ENCODE measurements around the gene VSTM2L.

The VSTM2L gene

GRCh38 chr20:37947943-37948342, 45.0 kb downstream of the VSTM2L start:
- no peaks in the 10 kb centered on the region for H3K36me3 ChIP-seq (ENCODE audit: insufficient read depth)
- no peak overlapping the region for H3K4me2 ChIP-seq
- no peak overlapping the region for H3K9ac ChIP-seq
- H3K27ac ChIP-seq: no peak overlapping the region
- TF ChIP-seq, protein P1, sequence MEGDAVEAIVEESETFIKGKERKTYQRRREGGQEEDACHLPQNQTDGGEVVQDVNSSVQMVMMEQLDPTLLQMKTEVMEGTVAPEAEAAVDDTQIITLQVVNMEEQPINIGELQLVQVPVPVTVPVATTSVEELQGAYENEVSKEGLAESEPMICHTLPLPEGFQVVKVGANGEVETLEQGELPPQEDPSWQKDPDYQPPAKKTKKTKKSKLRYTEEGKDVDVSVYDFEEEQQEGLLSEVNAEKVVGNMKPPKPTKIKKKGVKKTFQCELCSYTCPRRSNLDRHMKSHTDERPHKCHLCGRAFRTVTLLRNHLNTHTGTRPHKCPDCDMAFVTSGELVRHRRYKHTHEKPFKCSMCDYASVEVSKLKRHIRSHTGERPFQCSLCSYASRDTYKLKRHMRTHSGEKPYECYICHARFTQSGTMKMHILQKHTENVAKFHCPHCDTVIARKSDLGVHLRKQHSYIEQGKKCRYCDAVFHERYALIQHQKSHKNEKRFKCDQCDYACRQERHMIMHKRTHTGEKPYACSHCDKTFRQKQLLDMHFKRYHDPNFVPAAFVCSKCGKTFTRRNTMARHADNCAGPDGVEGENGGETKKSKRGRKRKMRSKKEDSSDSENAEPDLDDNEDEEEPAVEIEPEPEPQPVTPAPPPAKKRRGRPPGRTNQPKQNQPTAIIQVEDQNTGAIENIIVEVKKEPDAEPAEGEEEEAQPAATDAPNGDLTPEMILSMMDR (conservative IDR thresholded peaks at IDR 0.05; ENCODE audit: low read depth, low read length): no peak
- H3K27me3 ChIP-seq (ENCODE audit: insufficient read depth, low read depth): no peaks in the 10 kb centered on the region
- H3K4me1 ChIP-seq (ENCODE audit: low read depth, poor library complexity, severe bottlenecking): no peaks in the 10 kb centered on the region
- H2AFZ ChIP-seq (ENCODE audit: low read depth): no peak overlapping the region
- no peaks in the 10 kb centered on the region for H3K79me2 ChIP-seq (ENCODE audit: insufficient read depth, low read depth)
- H3K4me3 ChIP-seq (IDR thresholded peaks at IDR 0.05; ENCODE audit: insufficient read depth, low read depth, low read length): no peak overlapping the region
- no peaks in the 10 kb centered on the region for H4K20me1 ChIP-seq (ENCODE audit: insufficient read depth)

- TF ChIP-seq, protein P1 (conservative IDR thresholded peaks at IDR 0.05; ENCODE audit: low read depth, low read length): no peak
- H2AFZ ChIP-seq (ENCODE audit: low read depth): no peak overlapping the region
Measured at GRCh38 chr20:37948956-37949355, 46.0 kb downstream of the VSTM2L start.

GRCh38 chr20:37954190-37954589, 51.3 kb downstream of the VSTM2L start:
- Histone ChIP-seq H3K4me2 (no peak overlapping the region), H3K27me3 (ENCODE audit: insufficient read depth, low read depth) (no peaks in the 10 kb centered on the region), H3K27ac (no peak overlapping the region), H3K36me3 (ENCODE audit: insufficient read depth) (no peaks in the 10 kb centered on the region), H3K4me1 (ENCODE audit: low read depth, poor library complexity, severe bottlenecking) (no peaks in the 10 kb centered on the region), H3K79me2 (ENCODE audit: insufficient read depth, low read depth) (no peaks in the 10 kb centered on the region), H3K9ac (no peak overlapping the region), H2AFZ (ENCODE audit: low read depth) (no peak overlapping the region), H4K20me1 (ENCODE audit: insufficient read depth) (no peaks in the 10 kb centered on the region), H3K4me3 (IDR thresholded peaks at IDR 0.05; ENCODE audit: insufficient read depth, low read depth, low read length) (no peak overlapping the region)
- TF ChIP-seq, protein P1 (conservative IDR thresholded peaks at IDR 0.05; ENCODE audit: low read depth, low read length): no peak

More at GRCh38 chr20:37948956-37949355, 46.0 kb downstream of the VSTM2L start:
- no peaks in the 10 kb centered on the region for H3K27me3 ChIP-seq (ENCODE audit: insufficient read depth, low read depth)
- H4K20me1 ChIP-seq (ENCODE audit: insufficient read depth): no peaks in the 10 kb centered on the region
- H3K4me3 ChIP-seq (IDR thresholded peaks at IDR 0.05; ENCODE audit: insufficient read depth, low read depth, low read length): no peak overlapping the region
- no peak overlapping the region for H3K9ac ChIP-seq
- no peaks in the 10 kb centered on the region for H3K79me2 ChIP-seq (ENCODE audit: insufficient read depth, low read depth)
- H3K4me2 ChIP-seq: no peak overlapping the region
- H3K27ac ChIP-seq: no peak overlapping the region
- H3K4me1 ChIP-seq (ENCODE audit: low read depth, poor library complexity, severe bottlenecking): no peaks in the 10 kb centered on the region
- H3K36me3 ChIP-seq (ENCODE audit: insufficient read depth): no peaks in the 10 kb centered on the region

- TF ChIP-seq, protein P1 (conservative IDR thresholded peaks at IDR 0.05; ENCODE audit: low read depth, low read length): no peak
- no peak overlapping the region for H3K27ac ChIP-seq
- no peaks in the 10 kb centered on the region for H3K4me1 ChIP-seq (ENCODE audit: low read depth, poor library complexity, severe bottlenecking)
- no peaks in the 10 kb centered on the region for H3K36me3 ChIP-seq (ENCODE audit: insufficient read depth)
- no peak overlapping the region for H2AFZ ChIP-seq (ENCODE audit: low read depth)
- H3K27me3 ChIP-seq (ENCODE audit: insufficient read depth, low read depth): no peaks in the 10 kb centered on the region
- no peak overlapping the region for H3K4me3 ChIP-seq (IDR thresholded peaks at IDR 0.05; ENCODE audit: insufficient read depth, low read depth, low read length)
- no peaks in the 10 kb centered on the region for H4K20me1 ChIP-seq (ENCODE audit: insufficient read depth)
- H3K9ac ChIP-seq: no peak overlapping the region
- H3K79me2 ChIP-seq (ENCODE audit: insufficient read depth, low read depth): no peaks in the 10 kb centered on the region
- no peak overlapping the region for H3K4me2 ChIP-seq
Measured at GRCh38 chr20:37954626-37955025, 51.7 kb downstream of the VSTM2L start.
